Left forelimb (tissue), 1 donor: ENCODE results near the gene JPH3.
A peak's percentile ranks its signal among the peaks of the same experiment; 100 is the strongest.

Source experiments
- DNase-seq: peaks from one replicate; pipeline ENCODE4 v3.0.0-alpha.2; 2018; ENCODE audit warnings: low spot score

Gene JPH3

GRCh38 chr16:87626905-87627304 lies 24.6 kb downstream of the JPH3 start:
- DNase-seq: no peak

GRCh38 chr16:87627542-87628245 lies 25.4 kb downstream of the JPH3 start:
- no peak for DNase-seq

- no peak for DNase-seq
These were observed 26.1 kb downstream of the JPH3 start for GRCh38 chr16:87628246-87628923.

- DNase-seq: no peak
These were observed 26.6 kb downstream of the JPH3 start for GRCh38 chr16:87628940-87629339.

- DNase-seq: no peak
These were observed 28.8 kb downstream of the JPH3 start for GRCh38 chr16:87631067-87631466.

- DNase-seq: no peak
These were observed 32.1 kb downstream of the JPH3 start for GRCh38 chr16:87634411-87634810.

- no peak for DNase-seq
These were observed 33.3 kb downstream of the JPH3 start for GRCh38 chr16:87635541-87636049.

- DNase-seq: peak; percentile 76
These were observed 33.9 kb downstream of the JPH3 start for GRCh38 chr16:87636050-87636684.

- DNase-seq: no peak
These were observed 34.4 kb downstream of the JPH3 start for GRCh38 chr16:87636741-87637140.

GRCh38 chr16:87637357-87637756 lies 35.0 kb downstream of the JPH3 start:
- no peak for DNase-seq

- no peak for DNase-seq
These were observed 36.4 kb downstream of the JPH3 start for GRCh38 chr16:87638736-87639135.

GRCh38 chr16:87641721-87642120 lies 39.4 kb downstream of the JPH3 start:
- DNase-seq: no peak

- no peak for DNase-seq
These were observed 40.2 kb downstream of the JPH3 start for GRCh38 chr16:87642491-87642890.

GRCh38 chr16:87644186-87644585 lies 41.9 kb downstream of the JPH3 start:
- no peak for DNase-seq

- no peak for DNase-seq
These were observed 42.3 kb downstream of the JPH3 start for GRCh38 chr16:87644596-87644995.

GRCh38 chr16:87645802-87646201 lies 43.5 kb downstream of the JPH3 start:
- no peak for DNase-seq

- DNase-seq: no peak
These were observed 45.3 kb downstream of the JPH3 start for GRCh38 chr16:87647431-87648185.

- no peak for DNase-seq
These were observed 45.9 kb downstream of the JPH3 start for GRCh38 chr16:87648236-87648635.

GRCh38 chr16:87648698-87649487 lies 46.6 kb downstream of the JPH3 start:
- no peak for DNase-seq

- no peak for DNase-seq
These were observed 50.1 kb downstream of the JPH3 start for GRCh38 chr16:87652386-87652785.

- no peak for DNase-seq
These were observed 50.5 kb downstream of the JPH3 start for GRCh38 chr16:87652799-87653198.

- no peak for DNase-seq
These were observed 50.9 kb downstream of the JPH3 start for GRCh38 chr16:87653234-87653633.
